Liver (tissue), 3 donors: ENCODE data around the gene ROBO2.

Experiments
- ATF3 ChIP-seq: IDR thresholded peaks from 2 replicates; pipeline ENCODE4 v1.6.1; 2016; ENCODE audit warnings: antibody characterized with exemption
- CTCF ChIP-seq: fragments of 150-350 bp; IDR thresholded peaks from 2 replicates; pipeline ENCODE4 v1.5.1; 2017; ENCODE audit warnings: improper control_type of control experiment, low read depth, low read length; ENCODE audit not compliant: missing input control
- EGR1 ChIP-seq, 2 donors: IDR thresholded peaks; 2 replicates each; pipeline ENCODE4 v1.6.1; 2016 to 2018; ENCODE audit warnings: antibody characterized with exemption in 2 of 2, low read depth in 2 of 2
- FOXA1 ChIP-seq: IDR thresholded peaks from 2 replicates; pipeline ENCODE4 v1.6.1; 2016; ENCODE audit warnings: antibody characterized with exemption
- GABPA ChIP-seq, 2 donors: IDR thresholded peaks in 1 of 2; conservative IDR thresholded peaks in 1 of 2; 2 replicates each; pipeline ENCODE4 v1.6.1; 2016; ENCODE audit warnings: antibody characterized with exemption in 2 of 2, mild to moderate bottlenecking in 1 of 2, moderate library complexity in 1 of 2
- HNF4A ChIP-seq, 2 donors: conservative IDR thresholded peaks; 2 replicates each; pipeline ENCODE4 v1.6.1; 2016; ENCODE audit warnings: antibody characterized with exemption in 2 of 2, mild to moderate bottlenecking in 2 of 2
- JUND ChIP-seq, 2 donors: IDR thresholded peaks; 2 replicates each; pipeline ENCODE4 v1.6.1; 2016; ENCODE audit warnings: antibody characterized with exemption in 2 of 2
- MAX ChIP-seq: IDR thresholded peaks from 2 replicates; pipeline ENCODE4 v1.6.1; 2016; ENCODE audit warnings: antibody characterized with exemption
- RAD21 ChIP-seq, 2 donors: IDR thresholded peaks; 2 replicates each; pipeline ENCODE4 v1.6.1; 2016; ENCODE audit warnings: antibody characterized with exemption in 2 of 2, mild to moderate bottlenecking in 2 of 2
- REST ChIP-seq: IDR thresholded peaks from 2 replicates; pipeline ENCODE4 v1.6.1; 2016; ENCODE audit warnings: antibody characterized with exemption, mild to moderate bottlenecking
- RXRA ChIP-seq, 2 donors: IDR thresholded peaks; 2 replicates each; pipeline ENCODE4 v1.6.1; 2017 to 2018; ENCODE audit warnings: antibody characterized with exemption in 2 of 2, mild to moderate bottlenecking in 1 of 2
- SP1 ChIP-seq: IDR thresholded peaks from 2 replicates; pipeline ENCODE4 v1.6.1; 2018; ENCODE audit warnings: antibody characterized with exemption, mild to moderate bottlenecking
- TAF1 ChIP-seq: conservative IDR thresholded peaks from 2 replicates; pipeline ENCODE4 v1.6.1; 2016; ENCODE audit warnings: antibody characterized with exemption, mild to moderate bottlenecking
- YY1 ChIP-seq: IDR thresholded peaks from 2 replicates; pipeline ENCODE4 v1.6.1; 2016; ENCODE audit warnings: antibody characterized with exemption, mild to moderate bottlenecking
- donor health status: healthy.
- donor health status: healthy.

GRCh38 chr3:77279276-77279675 is 239.4 kb downstream of the ROBO2 start:
- TF ChIP-seq CTCF (no peak), FOXA1 (no peak), RXRA (IDR thresholded peaks at IDR 0.05) (no peak), MAX (no peak), REST (no peak), TAF1 (no peak), RAD21 (IDR thresholded peaks at IDR 0.05) (no peak), ATF3 (no peak), YY1 (no peak), SP1 (no peak), GABPA (IDR thresholded peaks at IDR 0.05 in 1 of 2, conservative IDR thresholded peaks at IDR 0.05 in 1 of 2) (no peak), HNF4A (conservative IDR thresholded peaks at IDR 0.05) (no peak), JUND (IDR thresholded peaks at IDR 0.05) (no peak), EGR1 (IDR thresholded peaks at IDR 0.05; ENCODE audit: low read depth in 2 of 2) (no peak)
